Vagina (tissue), 2 donors: ENCODE measurements around the gene ZBTB22. TPM values are rescaled to one million over a fixed set of nuclear protein-coding genes. Genes with fewer than 3 reads are reported as not detected.

Experiments
- DNase-seq, 2 donors: peaks; one replicate each; pipeline ENCODE4 v3.0.0-alpha.2; 2017; ENCODE audit errors: extremely low spot score in 2 of 2
- H3K27ac ChIP-seq: fragments of 200-600 bp; sonication (generic); one replicate; pipeline ENCODE4 v1.5.1; 2019
- H3K27me3 ChIP-seq: fragments of 200-600 bp; sonication (generic); one replicate; pipeline ENCODE4 v1.5.1; 2019
- H3K36me3 ChIP-seq, 2 donors: fragments of 200-600 bp; sonication (generic); one replicate each; pipeline ENCODE4 v1.5.1; 2017 to 2019
- H3K4me1 ChIP-seq: fragments of 200-600 bp; sonication (generic); one replicate; pipeline ENCODE4 v1.5.1; 2019
- H3K4me3 ChIP-seq, 2 donors: fragments of 200-600 bp; sonication (generic); 1 replicate in 1 of 2; 2 replicates in 1 of 2; pipeline ENCODE4 v1.5.1; 2016 to 2019
- H3K9me3 ChIP-seq: fragments of 200-600 bp; sonication (generic); one replicate; pipeline ENCODE4 v1.5.1; 2019
- POLR2A ChIP-seq, 2 donors: fragments of 450-650 bp; IDR thresholded peaks; one replicate each; pipeline ENCODE4 v1.6.1; 2017; ENCODE audit warnings: antibody characterized with exemption in 2 of 2, mild to moderate bottlenecking in 2 of 2, moderate library complexity in 2 of 2
- POLR2AphosphoS5 ChIP-seq, 2 donors: sonication (generic); formaldehyde crosslinking; IDR thresholded peaks; one replicate each; pipeline ENCODE4 v1.9.0; 2017; ENCODE audit warnings: antibody characterized with exemption in 2 of 2, mild to moderate bottlenecking in 2 of 2, low read depth in 1 of 2; ENCODE audit not compliant: insufficient read depth in 1 of 2
- intact Hi-C: fragments of 100-400 bp; cut with DNase I; formaldehyde crosslinking; loops from one replicate; pipeline ENCODE4 v1.15.1; 2023
- total RNA-seq: library from RNA; depleted of rRNA; stranded (reverse); fragments of >200 nt; gene quantifications from one replicate; pipeline ENCODE4 v1.2.3, GENCODE V29; 2016
- TF ChIP-seq, protein P1 (sequence below), 3 experiments: fragments of 450-650 bp in 2 of 3; fragments of 200-600 bp in 1 of 3; sonication (generic) in 1 of 3; IDR thresholded peaks; one replicate each; pipeline ENCODE4 v1.5.1; 2017 to 2019; ENCODE audit warnings: antibody characterized with exemption in 3 of 3, mild to moderate bottlenecking in 2 of 3, moderate library complexity in 2 of 3

ZBTB22 gene
- total RNA-seq, 1 donor from 2014 or later = 18.4 TPM

DNA sequence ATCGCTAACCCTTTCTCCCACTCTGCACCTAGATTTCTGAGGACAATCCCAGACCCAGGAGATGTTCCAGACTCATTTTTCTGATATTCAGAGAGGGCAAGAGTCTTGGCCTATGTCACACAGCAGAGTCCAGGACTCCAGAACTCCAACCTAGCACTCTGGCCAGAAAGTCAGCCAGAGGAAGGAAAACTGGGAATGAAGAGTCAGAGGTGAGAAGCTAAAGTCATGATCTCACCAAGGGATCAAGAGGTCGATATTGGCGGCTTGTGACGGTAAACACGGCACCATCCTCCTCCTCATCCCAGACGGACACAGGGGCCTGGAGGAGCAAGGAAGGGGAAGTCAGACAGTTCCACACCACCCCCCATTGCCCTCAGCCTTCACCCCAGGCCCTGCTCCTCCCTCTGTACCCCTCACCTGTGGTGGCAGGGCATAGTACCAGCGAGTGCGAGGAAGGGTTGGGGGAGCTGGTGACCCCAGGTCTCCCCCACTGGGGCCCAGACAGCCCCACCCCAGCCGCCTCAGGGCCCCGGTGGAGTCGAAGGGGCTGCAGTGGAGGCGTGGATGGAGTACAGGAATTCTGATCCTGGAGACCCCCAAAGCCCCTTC, 20.6 kb downstream of the ZBTB22 start:
- intact Hi-C loops = no loop called here
- DNase-seq = no peak
- TF ChIP-seq, protein P1, sequence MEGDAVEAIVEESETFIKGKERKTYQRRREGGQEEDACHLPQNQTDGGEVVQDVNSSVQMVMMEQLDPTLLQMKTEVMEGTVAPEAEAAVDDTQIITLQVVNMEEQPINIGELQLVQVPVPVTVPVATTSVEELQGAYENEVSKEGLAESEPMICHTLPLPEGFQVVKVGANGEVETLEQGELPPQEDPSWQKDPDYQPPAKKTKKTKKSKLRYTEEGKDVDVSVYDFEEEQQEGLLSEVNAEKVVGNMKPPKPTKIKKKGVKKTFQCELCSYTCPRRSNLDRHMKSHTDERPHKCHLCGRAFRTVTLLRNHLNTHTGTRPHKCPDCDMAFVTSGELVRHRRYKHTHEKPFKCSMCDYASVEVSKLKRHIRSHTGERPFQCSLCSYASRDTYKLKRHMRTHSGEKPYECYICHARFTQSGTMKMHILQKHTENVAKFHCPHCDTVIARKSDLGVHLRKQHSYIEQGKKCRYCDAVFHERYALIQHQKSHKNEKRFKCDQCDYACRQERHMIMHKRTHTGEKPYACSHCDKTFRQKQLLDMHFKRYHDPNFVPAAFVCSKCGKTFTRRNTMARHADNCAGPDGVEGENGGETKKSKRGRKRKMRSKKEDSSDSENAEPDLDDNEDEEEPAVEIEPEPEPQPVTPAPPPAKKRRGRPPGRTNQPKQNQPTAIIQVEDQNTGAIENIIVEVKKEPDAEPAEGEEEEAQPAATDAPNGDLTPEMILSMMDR (IDR thresholded peaks at IDR 0.05) = no peak
- no peak for TF ChIP-seq POLR2A (IDR thresholded peaks at IDR 0.05)
- no peak for TF ChIP-seq POLR2AphosphoS5 (IDR thresholded peaks at IDR 0.05; ENCODE audit: insufficient read depth in 1 of 2, low read depth in 1 of 2)
- Histone ChIP-seq H3K4me3 (peak overlapping the region; percentile 75 to 76), H3K27ac (peak overlapping the region; percentile 98), H3K4me1 (peaks cover 28% of the 10 kb centered on the region), H3K27me3 (no peaks in the 10 kb centered on the region), H3K9me3 (no peaks in the 10 kb centered on the region), H3K36me3 (peaks cover 0 to 36% of the 10 kb centered on the region in 2 donors)

DNA sequence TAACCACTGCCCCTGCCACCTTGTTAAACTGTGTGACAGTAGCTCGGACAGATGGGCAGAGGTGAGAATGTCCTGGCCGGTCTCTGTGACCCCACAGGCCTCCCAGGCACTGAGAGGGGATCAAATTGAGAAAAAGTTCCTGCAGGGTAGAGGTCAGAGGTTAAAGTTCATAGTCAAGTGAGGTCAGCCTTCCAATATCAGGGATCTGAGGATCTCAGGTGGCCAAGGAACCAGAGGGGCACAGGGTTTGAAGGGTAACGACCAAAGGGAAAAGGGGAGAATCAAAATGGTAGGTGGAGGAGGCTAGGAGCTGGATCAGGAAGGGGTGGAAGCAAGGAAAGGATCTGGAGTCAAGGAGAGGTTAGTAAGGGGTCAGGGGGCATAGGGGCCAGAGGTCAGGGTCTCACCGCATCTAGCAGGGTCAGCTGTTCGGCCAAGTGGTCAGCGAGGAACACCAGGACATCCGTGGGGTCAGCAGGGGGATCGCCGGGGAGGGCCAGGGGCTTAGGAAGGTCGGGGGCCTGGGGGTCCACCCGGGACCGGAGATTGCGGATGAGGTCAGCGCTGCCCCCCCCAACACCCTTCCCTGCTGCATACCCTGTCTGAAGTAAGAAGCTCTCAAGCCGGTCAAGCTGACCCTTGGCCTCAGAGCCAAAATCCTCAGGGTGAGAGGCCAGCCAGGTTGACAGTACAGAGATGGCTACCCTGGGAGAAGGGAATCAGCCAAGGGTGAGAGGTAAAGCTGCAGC, 21.7 kb downstream of the ZBTB22 start:
- Histone ChIP-seq H3K4me1 (peaks cover 30% of the 10 kb centered on the region), H3K27ac (no peak overlapping the region), H3K4me3 (no peak overlapping the region), H3K36me3 (peaks cover 0 to 45% of the 10 kb centered on the region in 2 donors), H3K27me3 (no peaks in the 10 kb centered on the region), H3K9me3 (no peaks in the 10 kb centered on the region)
- DNase-seq = no peak
- no peak for TF ChIP-seq POLR2A (IDR thresholded peaks at IDR 0.05)
- TF ChIP-seq, protein P1 (IDR thresholded peaks at IDR 0.05) = no peak
- no peak for TF ChIP-seq POLR2AphosphoS5 (IDR thresholded peaks at IDR 0.05; ENCODE audit: insufficient read depth in 1 of 2, low read depth in 1 of 2)
- intact Hi-C loops = no loop called here

DNA sequence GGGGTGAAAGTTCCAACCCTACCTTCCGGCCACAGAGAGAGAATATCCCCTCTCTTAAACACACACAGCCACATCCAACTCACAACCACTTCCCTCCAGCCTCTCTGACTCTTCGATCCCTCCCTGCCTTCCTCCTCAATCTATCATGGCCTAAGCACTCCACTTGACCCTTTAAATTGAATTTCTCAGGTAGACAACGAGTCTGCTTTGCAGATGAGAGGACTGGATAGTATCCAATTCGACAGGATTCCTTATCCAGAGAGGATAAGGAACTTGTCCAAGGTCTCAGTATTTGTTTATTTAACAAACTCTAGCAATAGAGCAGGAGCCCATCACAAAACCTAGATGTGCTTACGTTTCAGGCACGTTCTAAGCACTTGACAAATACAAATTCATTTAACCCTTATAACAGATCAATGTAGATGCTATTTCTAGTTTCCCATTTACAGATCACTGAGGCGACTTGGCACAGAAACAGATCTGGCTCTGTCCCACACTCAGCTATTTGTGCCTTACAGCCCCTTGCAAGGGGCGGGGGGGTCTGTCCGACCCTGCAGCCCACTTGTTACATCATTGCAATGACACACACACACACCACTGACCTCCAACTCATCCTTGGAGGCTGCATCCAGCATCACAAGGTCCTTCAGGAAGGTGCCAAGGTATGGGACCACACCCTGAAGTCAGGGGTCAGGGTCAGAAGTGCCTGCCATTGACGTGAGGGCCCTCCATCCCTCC, 23.3 kb downstream of the ZBTB22 start:
- Histone ChIP-seq H3K27ac (no peak overlapping the region), H3K36me3 (peaks cover 0 to 45% of the 10 kb centered on the region in 2 donors), H3K27me3 (no peaks in the 10 kb centered on the region), H3K9me3 (no peaks in the 10 kb centered on the region), H3K4me1 (peaks cover 31% of the 10 kb centered on the region), H3K4me3 (no peak overlapping the region)
- intact Hi-C loops = no loop called here
- TF ChIP-seq POLR2AphosphoS5 (IDR thresholded peaks at IDR 0.05; ENCODE audit: insufficient read depth in 1 of 2, low read depth in 1 of 2) (no peak), POLR2A (IDR thresholded peaks at IDR 0.05) (no peak)
- TF ChIP-seq, protein P1 (IDR thresholded peaks at IDR 0.05) = no peak
- no peak for DNase-seq

DNA sequence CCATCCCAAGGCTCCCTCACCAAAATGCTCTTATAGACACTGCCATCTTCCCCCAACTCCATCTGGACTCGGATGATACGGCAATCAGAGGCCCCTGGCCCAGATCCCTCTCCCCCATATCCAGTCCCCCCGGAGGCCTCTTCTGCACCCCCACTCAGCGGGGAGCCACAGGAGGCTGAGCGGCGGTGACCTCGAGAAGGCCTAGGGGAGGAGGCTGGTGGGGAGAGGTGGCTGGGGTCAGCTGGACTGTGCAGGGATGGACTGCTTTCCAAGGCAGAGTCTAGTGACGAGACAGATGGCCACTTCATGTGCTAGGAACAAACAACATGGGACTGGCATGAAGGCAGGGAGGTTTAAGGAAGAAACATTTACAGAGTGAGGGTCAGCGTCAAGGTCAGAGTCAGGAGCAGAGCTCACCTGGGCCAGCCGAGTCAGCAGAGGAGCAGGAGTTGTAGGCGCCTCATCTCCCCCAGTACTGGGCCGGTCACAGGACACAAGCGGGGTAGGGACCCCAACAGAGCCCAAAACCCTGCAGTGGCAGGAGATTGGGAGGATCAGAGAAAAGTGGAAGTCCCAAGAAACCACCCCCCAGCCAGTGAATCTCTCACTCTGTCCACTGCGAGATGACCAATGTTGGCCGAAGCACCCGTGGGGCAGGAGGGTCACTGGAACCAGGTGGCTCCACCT, 24.4 kb downstream of the ZBTB22 start:
- peaks cover 36% of the 10 kb centered on the region for H3K4me1 ChIP-seq
- DNase-seq = no peak
- H3K9me3 ChIP-seq = no peaks in the 10 kb centered on the region
- H3K27me3 ChIP-seq = no peaks in the 10 kb centered on the region
- intact Hi-C loops = no loop called here
- TF ChIP-seq, protein P1 (IDR thresholded peaks at IDR 0.05) = no peak
- TF ChIP-seq POLR2A (IDR thresholded peaks at IDR 0.05) (no peak), POLR2AphosphoS5 (IDR thresholded peaks at IDR 0.05; ENCODE audit: insufficient read depth in 1 of 2, low read depth in 1 of 2) (no peak)
- no peak overlapping the region for H3K4me3 ChIP-seq
- H3K27ac ChIP-seq = no peak overlapping the region
- peaks cover 0 to 45% of the 10 kb centered on the region in 2 donors for H3K36me3 ChIP-seq
